Measurements from ENCODE around the gene HJURP. TPM values are rescaled to one million over a fixed set of nuclear protein-coding genes. Genes with fewer than 3 reads are reported as not detected.

HJURP gene
- total RNA-seq, 1 experiment from 2014 or later, result 25.0 TPM

- in situ Hi-C loops (cut with HindIII; ENCODE audit: low pct_unique_long_range_greater_than_20kb, low sequenced_read_pairs), result no loop called here
- no peak for DNase-seq (ENCODE audit: low read depth, low spot score)
Observed at GRCh38 chr2:233807215-233807865, 47.0 kb downstream of the HJURP start.

- in situ Hi-C loops (cut with HindIII; ENCODE audit: low pct_unique_long_range_greater_than_20kb, low sequenced_read_pairs), result no loop called here
- no peak for DNase-seq (ENCODE audit: low read depth, low spot score)
Observed at GRCh38 chr2:233803994-233804393, 50.3 kb downstream of the HJURP start.

- DNase-seq (ENCODE audit: low read depth, low spot score), result no peak
- in situ Hi-C loops (cut with HindIII; ENCODE audit: low pct_unique_long_range_greater_than_20kb, low sequenced_read_pairs), result no loop called here
Observed at GRCh38 chr2:233803292-233803911, 50.9 kb downstream of the HJURP start.

- DNase-seq (ENCODE audit: low read depth, low spot score), result no peak
- in situ Hi-C loops (cut with HindIII; ENCODE audit: low pct_unique_long_range_greater_than_20kb, low sequenced_read_pairs), result no loop called here
Observed at GRCh38 chr2:233802132-233802815, 52.1 kb downstream of the HJURP start.

GRCh38 chr2:233801357-233802131 lies 52.8 kb downstream of the HJURP start:
- in situ Hi-C loops (cut with HindIII; ENCODE audit: low pct_unique_long_range_greater_than_20kb, low sequenced_read_pairs), result no loop called here
- DNase-seq (ENCODE audit: low read depth, low spot score), result no peak

GRCh38 chr2:233800208-233800607 lies 54.1 kb downstream of the HJURP start:
- in situ Hi-C loops (cut with HindIII; ENCODE audit: low pct_unique_long_range_greater_than_20kb, low sequenced_read_pairs), result no loop called here
- no peak for DNase-seq (ENCODE audit: low read depth, low spot score)

GRCh38 chr2:233799716-233800115 lies 54.6 kb downstream of the HJURP start:
- DNase-seq (ENCODE audit: low read depth, low spot score), result no peak
- in situ Hi-C loops (cut with HindIII; ENCODE audit: low pct_unique_long_range_greater_than_20kb, low sequenced_read_pairs), result no loop called here

- no peak for DNase-seq (ENCODE audit: low read depth, low spot score)
- in situ Hi-C loops (cut with HindIII; ENCODE audit: low pct_unique_long_range_greater_than_20kb, low sequenced_read_pairs), result no loop called here
Observed at GRCh38 chr2:233799087-233799665, 55.2 kb downstream of the HJURP start.

- in situ Hi-C loops (cut with HindIII; ENCODE audit: low pct_unique_long_range_greater_than_20kb, low sequenced_read_pairs), result no loop called here
- no peak for DNase-seq (ENCODE audit: low read depth, low spot score)
Observed at GRCh38 chr2:233798335-233799086, 55.8 kb downstream of the HJURP start.

- in situ Hi-C loops (cut with HindIII; ENCODE audit: low pct_unique_long_range_greater_than_20kb, low sequenced_read_pairs), result no loop called here
- DNase-seq (ENCODE audit: low read depth, low spot score), result no peak
Observed at GRCh38 chr2:233796254-233796653, 58.1 kb downstream of the HJURP start.

- in situ Hi-C loops (cut with HindIII; ENCODE audit: low pct_unique_long_range_greater_than_20kb, low sequenced_read_pairs), result no loop called here
- DNase-seq (ENCODE audit: low read depth, low spot score), result no peak
Observed at GRCh38 chr2:233795735-233796171, 58.6 kb downstream of the HJURP start.

- DNase-seq (ENCODE audit: low read depth, low spot score), result no peak
- in situ Hi-C loops (cut with HindIII; ENCODE audit: low pct_unique_long_range_greater_than_20kb, low sequenced_read_pairs), result no loop called here
Observed at GRCh38 chr2:233794128-233794658, 60.1 kb downstream of the HJURP start.

- no peak for DNase-seq (ENCODE audit: low read depth, low spot score)
- in situ Hi-C loops (cut with HindIII; ENCODE audit: low pct_unique_long_range_greater_than_20kb, low sequenced_read_pairs), result no loop called here
Observed at GRCh38 chr2:233793465-233794127, 60.7 kb downstream of the HJURP start.

- no peak for DNase-seq (ENCODE audit: low read depth, low spot score)
- in situ Hi-C loops (cut with HindIII; ENCODE audit: low pct_unique_long_range_greater_than_20kb, low sequenced_read_pairs), result no loop called here
Observed at GRCh38 chr2:233792720-233793119, 61.6 kb downstream of the HJURP start.

- DNase-seq (ENCODE audit: low read depth, low spot score), result no peak
- in situ Hi-C loops (cut with HindIII; ENCODE audit: low pct_unique_long_range_greater_than_20kb, low sequenced_read_pairs), result no loop called here
Observed at GRCh38 chr2:233791883-233792329, 62.4 kb downstream of the HJURP start.

GRCh38 chr2:233791151-233791882 lies 63.0 kb downstream of the HJURP start:
- in situ Hi-C loops (cut with HindIII; ENCODE audit: low pct_unique_long_range_greater_than_20kb, low sequenced_read_pairs), result no loop called here
- no peak for DNase-seq (ENCODE audit: low read depth, low spot score)

Measured in SK-MEL-5 (cell line).